Activated CD4-positive, alpha-beta T cell treated with anti-CD3 and anti-CD28 coated beads for 4 hours (primary cell): ENCODE data around the gene SLC17A8.
"Not testable (repeated sequence)": the region's sequence is repeated elsewhere in the genome, so short reads cannot be mapped to it uniquely, and the experiment has no call there.

Experiments
- DNase-seq, 2 donors: peaks; one replicate each; pipeline ENCODE4 v3.0.0-alpha.2; 2020

SLC17A8 gene

DNA sequence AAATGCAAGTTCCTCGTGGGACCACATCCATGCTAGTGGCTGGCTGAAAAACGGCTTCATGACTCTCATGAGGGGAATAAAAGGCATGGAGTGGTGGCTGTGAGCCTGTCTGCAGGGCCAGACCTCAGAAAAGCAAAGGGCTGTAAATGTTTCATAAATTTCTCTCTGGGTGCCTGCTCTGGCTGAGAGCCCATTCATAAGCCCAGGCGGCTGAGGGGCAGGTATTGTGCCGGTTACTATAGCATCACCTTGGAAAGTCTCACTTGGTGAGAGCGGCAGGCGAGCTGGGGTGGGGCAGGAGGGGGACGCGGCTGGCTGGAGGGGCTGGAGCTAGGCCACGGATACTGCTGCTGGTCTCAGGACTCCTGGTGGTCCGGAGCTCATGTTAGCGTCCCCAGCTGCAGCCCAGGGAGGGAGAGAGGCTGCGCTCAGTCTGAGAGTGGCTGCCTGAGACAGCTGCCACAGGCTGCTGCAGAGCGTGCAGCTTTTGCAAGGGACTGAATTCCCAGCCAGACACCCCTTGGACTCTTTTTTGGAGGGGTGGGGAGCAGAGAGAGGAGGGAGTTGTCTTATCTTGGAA, at the start of gene SLC17A8:
Gene SLC17A8 (plus strand): TSS at position 431 of the 580 bp plus-strand sequence. CDS start 318 bp downstream, outside the sequence.
- no peak for DNase-seq

DNA sequence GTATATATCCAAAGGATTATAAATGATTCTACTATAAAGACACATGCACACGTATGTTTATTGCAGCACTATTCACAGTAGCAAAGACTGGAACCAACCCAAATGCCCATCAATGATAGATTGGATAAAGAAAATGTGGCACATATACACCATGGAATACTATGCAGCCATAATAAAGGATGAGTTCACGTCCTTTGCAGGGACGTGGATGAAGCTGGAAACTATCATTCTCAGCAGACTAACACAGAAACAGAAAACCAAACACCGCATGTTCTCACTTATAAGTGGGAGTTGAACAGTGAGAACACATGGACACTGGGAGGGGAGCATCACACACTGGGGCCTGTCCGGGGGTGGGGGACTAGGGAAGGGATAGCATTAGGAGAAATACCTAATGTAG, 48.7 kb upstream of the SLC17A8 start:
- DNase-seq, result not testable (repeated sequence)

DNA sequence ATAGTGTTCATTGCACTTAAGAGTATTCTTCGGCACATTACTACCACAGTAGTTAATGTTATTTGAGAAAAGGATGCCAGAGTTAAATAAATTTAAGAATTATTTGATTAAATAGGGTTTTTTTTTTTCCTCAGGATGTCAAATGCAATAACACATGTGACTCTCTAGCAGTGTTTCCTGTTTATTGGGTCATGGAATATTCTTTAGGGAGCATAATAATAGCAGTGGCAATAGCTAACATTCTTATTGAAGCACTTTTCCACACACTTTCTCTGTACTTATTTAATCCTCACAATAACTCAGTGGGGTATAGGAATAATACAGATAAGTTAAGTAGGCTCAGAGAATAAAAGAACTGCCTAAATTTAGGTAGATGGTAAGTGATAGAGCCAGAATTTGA, 45.6 kb upstream of the SLC17A8 start:
- no peak for DNase-seq

DNA sequence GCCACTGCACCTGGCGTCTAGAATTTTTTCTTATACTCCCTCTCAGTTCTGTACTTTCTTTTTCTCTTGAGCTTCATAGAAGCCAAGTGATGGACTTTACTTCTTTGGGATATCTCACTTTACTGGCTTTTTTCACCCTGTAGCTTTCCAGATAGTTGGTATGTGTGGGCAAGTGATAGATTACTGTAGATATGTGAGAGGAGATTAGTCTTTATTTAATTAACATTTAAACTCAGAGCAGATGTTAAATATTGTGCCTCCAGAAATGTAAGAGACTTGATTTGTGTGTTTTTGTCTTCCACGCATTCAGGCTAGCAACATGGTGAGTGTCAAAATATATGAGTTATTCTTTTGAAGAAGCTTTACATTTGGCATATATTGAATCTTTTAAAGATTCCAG, 39.5 kb upstream of the SLC17A8 start:
- no peak for DNase-seq

DNA sequence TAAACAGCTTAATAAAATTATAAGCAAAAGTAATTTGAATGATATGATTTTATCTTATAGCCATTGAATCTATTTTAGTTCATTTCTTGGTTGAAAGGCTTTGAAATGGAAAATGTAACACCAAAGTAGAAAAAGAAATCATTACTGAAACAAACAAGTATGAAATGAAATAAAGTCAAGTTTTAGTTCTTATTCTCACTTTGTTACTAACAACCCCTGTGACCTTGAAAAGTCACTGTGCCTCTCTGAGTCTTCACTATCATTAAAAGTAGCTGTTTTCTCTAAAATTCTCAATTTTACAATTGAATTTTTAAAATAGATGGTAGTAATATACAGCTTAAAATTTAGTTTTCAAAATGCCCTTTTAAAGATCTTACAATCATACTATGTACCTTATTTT, 32.4 kb upstream of the SLC17A8 start:
- no peak for DNase-seq

DNA sequence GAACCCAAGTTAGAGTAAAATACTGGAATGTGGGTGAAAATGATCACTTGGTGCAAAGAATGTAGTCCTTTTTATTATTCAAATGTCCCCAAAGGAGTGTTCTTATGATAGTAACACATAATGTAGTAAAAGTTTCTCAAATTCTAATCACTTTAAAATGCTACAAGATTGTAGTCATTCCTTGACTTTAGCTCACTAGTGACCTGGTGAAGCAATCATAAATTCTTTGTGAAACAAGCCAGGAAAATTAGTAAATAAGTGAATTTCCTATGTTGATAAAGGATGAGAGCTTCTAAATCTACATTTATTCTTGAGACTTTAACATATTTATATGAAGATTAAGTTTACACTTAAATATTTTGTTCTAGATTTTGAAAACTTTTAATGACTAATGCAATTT, 30.7 kb upstream of the SLC17A8 start:
- DNase-seq, result no peak

DNA sequence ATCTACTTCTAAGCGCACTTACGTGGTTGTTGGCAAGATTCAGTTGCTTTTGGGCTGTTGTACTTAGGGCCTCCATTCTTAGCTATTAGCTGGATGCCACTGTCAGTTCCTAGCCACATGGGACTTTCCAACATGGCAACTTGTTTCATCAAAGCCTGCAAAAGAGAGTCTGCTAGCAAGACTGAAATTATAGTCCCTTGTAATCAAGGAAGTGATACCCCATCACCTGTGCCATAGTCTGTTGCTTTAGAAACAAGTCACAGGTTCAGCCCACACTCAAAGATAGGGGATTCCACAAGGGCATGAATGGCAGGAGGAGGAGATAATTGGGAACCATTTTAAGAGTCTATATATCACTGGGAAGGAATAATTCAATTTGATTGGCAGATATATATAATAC, 27.1 kb upstream of the SLC17A8 start:
- DNase-seq, result no peak

DNA sequence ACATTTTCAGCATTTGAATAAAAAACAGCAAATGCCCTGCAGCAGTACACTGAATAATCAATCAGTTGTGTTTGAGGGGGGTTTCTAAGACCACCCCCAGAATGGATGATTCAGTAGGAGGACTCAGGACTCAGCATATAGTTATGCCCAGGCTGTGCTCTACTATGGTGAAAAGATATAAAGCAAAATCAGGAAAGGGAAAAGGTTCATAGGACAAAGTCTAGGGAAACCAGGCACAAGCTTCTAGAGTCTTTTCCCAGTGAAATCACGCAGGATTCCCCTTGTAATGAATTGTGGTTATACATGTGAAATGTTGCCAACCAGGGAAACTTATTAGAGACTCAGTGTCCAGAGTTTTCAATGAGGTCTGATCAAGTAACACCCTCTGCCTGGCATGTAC, 25.0 kb upstream of the SLC17A8 start:
- no peak for DNase-seq

DNA sequence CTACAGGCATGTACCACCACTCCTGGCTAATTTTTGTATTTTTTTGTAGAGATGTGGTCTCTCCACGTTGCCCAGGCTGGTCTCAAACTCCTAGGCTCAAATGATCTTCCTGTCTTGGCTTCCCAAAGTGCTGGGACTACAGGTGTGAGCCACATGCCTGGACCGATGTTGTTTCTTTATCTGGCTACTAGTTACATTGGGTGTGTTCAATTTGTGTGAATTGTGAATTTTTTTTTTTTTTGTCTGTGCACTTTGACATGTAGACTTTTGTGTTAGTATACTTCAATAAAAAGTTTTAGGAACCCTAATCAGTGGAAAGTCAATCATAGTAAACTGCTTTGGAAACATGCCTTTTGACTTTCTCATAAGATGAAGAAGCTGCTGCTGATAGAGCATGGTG, 24.0 kb upstream of the SLC17A8 start:
- no peak for DNase-seq

DNA sequence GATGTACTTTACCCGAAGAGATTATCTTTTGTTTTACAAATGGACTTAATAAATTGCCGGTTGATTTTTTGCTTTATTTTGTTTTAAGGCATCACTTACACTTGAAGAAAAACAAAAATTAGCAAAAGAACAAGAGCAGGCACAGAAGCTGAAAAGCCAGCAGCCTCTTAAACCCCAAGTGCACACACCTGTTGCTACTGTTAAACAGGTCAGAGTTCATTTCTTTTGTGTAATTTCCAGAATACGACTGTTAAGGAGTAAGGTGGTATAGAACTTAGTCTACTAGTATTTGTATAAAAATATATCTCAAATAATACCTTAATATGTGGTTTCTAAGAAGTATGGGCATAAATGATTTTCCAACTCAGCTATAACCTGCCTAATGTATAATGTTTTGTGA, 19.6 kb upstream of the SLC17A8 start:
- no peak for DNase-seq

DNA sequence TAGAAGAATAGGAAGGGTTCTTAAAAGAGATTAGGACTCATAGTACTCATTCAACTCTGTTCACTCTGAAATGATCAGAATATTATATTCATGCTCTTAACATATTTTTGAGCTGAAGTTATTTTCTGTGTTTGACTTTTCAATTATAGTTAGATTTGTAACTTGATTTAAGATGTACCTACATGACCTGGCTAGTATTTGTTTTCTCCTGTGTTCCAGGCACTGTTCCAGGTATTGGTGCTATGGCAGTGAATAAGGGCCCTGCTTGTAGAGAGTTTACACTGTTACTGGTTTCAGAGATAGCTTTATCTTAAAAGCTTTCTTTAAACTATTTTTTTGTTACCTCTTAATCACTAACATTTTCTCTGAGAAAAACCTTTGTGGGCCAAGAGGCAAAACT, 19.1 kb upstream of the SLC17A8 start:
- DNase-seq, result no peak

DNA sequence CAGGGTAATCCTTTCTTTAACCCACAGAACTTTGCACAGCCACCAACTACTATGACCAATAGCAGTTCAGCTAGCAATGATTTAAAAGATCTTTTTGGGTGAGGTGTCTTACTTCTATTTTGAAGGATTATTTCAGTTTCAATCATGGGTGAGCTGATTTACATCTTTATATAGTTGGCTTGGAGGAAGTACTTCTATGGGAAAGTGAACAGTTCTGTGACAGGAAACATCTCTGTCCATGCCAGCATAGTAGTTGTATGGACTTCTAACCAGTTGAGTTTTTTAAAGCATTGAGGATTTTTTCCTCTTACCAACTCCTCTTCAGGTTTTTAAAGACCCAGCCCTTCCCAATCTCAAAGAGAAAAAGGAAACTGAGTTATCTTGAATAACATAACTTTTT, 17.8 kb upstream of the SLC17A8 start:
- no peak for DNase-seq

DNA sequence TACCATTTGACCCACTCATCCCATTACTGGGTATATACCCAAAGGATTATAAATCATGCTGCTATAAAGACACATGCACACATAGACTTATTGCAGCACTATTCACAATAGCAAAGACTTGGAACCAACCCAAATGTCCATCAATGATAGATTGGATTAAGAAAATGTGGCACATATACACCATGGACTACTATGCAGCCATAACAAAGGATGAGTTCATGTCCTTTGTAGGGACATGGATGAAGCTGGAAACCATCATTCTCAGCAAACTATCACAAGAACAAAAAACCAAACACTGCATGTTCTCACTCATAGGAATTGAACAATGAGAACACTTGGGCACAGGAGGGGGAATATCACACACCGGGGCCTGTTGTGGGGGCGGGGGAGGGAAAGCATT, 14.0 kb upstream of the SLC17A8 start:
- DNase-seq, result not testable (repeated sequence)

DNA sequence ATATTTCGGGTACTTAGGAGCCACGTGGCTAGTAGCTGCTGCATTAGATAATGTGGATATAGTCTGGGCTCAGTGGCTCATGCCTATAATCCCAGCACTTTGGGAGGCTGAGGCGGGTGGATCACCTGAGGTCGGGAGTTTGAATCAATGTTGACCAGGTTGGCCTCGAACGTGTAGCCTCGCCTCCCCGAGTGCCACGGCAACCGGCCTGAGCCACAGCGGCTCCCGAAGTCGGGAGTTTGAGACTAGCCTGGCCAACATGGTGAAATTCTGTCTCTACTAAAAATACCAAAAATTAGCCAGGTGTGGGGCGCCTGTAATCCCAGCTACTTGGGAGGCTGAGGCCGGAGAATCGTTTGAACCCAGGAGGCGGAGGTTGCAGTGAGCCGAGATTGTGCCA, 12.5 kb upstream of the SLC17A8 start:
- DNase-seq, result not testable (repeated sequence)

DNA sequence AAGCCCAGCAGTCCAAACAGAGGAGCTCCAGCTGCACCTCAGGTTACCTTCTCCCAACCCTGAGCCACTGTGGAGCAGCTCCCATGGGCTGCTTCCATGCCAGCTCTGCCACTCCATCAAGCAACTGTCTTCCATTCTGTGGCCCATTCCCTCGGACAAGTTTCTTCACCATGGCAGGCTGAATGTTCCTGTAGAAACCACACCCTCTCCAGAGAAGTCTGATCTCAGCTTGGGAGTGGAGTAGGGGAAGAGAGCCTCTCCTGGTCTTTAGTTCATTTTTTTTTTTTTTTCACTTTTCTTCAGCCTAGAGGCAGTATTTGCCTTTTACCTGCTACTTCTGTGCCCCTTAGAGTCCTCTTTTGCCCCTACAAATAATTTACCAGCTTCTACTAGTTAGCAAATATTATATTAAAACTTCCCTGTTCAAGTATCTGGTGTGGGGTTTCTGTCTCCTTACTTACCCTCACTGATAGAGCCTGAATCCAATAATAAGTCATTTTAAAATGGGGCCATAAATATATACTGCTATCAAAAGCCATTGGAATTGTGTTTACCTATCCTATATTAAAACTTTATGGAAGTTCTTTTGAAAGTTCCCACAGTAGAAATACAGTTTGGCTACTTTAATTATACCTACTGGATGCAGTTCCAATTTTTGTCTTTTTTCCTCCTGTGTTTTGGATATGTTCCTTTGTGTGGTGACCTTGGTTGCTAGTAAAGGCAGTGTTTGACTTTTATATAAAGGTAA, 11.7 kb upstream of the SLC17A8 start:
- no peak for DNase-seq

DNA sequence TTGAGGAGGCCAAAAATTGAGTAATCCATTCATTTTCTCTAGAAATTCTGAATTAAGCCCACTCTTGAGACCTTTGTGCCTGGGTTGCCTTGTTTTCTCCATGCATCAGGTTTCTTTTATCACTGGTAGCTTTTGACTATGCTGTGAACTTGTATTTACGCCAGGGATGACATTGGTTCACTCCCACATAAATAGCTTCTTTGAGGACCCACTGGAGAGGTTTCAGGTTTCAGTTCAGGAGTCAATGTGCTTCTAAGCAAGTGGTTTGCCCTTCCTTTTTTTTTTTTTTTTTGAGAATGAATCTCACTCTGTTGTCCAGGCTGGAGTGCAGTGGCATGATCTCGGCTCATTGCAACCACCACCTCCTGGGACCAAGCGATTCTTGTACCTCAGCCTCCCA, 10.2 kb upstream of the SLC17A8 start:
- no peak for DNase-seq

DNA sequence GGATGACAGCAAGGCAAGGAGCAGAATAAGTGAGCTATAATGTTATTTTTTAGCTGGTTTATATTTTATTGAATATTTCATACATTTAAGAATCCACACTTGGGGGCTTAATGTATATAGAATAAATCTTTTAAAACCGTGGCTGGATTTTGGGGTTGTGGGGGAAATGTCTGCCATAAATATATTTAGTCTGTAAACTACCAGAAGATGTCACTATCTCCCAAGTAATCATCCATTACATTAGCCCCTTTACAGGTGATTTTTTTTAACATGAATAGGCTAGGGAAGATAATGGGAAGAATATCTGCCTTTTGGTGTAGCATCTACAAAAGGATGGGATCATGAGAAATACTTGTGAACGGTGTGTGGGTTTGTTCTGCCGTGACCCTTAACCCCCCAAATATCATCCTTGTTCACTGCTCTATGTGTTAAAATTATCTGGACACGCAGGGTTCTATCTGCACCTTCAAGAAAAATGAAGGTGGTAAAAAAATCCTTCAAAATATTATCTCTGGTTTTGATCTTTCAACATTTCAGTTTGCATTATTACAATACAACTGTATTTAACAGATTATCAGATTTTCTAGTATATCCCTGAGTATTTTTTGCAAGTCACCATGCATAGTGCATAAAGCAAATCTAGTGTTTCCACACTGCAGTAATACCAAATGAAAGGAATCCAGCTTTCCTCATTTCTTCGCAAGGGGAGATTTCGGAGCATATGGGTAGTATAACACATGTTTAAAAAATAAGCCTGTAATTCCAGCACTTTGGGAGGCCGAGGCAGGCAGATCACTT, 8.0 kb upstream of the SLC17A8 start:
- no peak for DNase-seq

DNA sequence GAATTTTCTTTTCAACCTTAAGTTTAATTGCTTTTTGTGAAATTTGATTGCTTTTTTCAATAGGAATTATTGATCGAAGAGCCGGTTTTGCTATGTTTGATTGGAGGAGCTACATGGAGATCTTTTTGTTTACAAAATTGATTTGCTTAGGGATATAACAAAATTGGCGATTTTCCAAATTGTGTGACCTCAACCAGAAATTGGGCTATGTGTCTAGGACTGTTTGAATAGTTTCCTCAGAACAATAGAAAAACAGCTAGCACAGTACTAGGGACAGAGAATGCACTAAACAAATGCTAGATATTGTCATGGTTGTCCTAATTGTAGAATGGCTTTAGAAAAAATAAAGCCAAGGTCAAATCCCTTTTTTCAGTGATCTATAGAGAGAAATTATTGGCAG, 2.4 kb downstream of the SLC17A8 start:
- DNase-seq, result no peak

DNA sequence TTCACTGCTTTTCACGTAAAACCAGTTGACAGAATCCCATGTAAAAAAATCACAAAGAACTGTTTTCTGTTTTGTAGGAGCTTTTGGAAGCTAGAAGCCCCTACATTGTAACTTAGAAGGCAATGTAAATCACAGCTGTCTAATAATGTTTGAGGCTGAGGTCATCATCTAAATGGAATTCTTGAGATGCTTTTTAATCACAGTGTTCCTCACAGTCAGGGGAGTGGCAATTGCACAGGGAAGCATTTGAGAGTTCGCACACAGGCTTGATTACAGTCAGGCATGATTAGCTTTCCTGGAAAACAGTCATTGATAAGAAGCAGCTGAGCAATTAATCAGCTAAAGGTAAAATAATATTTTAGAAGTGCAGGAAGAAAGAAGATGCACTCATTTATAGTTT, 2.9 kb downstream of the SLC17A8 start:
- DNase-seq, result no peak

DNA sequence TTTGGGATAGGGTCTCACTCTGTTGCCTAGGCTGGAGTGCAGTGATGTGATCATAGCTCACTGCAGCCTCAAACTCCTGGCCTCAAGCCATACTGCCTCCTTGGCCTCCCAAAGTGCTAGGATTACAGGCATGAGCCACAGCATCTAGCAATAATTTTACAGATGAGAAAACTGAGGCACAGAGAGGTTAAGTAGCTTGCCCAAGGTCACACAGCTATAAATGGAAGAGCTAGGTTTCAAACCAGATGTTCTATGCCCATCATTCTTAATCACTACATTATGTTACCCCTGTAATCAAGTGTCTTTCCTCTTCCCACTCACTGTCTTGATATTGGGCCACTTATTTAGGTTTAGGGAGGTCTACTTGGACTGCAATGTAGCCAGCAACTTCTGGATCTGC, 3.6 kb downstream of the SLC17A8 start:
- no peak for DNase-seq

DNA sequence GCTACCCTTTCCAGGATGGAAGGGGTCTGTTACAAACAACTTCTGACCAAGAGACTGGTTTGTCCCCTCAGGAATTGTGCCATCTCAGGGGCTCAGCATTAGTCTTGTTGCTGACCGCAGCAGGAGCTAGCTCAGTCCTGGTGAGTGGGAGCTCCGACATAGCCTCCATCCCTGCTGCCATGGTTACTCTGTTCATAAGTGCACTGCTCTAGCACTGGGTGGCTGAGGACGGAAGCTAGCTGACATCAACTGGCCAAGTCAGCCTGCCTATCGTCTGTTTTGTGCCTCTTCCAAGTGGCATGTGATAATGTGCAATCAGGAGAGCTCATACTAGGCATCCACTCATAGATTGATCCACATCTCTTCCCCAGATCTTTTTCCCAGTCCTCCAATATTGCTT, 7.5 kb downstream of the SLC17A8 start:
- no peak for DNase-seq

DNA sequence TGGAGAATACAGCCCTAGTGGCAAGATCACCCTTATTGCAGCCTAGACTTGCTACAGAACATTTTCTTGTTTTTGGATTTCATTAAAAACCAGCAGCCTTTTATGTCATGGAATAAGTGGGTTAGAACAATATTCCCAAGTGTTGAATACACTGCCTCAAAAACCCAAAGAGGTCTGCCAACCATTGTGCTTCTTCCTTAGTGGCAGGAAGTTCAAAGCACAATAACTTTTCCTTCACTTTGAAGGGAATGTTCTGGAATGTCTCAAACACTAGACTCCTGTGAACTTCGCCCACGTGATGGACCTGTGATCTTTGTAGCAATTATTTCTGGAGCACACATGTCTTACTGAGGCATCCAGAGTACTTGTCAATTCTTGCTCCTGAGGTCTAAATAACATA, 8.5 kb downstream of the SLC17A8 start:
- DNase-seq, result no peak

DNA sequence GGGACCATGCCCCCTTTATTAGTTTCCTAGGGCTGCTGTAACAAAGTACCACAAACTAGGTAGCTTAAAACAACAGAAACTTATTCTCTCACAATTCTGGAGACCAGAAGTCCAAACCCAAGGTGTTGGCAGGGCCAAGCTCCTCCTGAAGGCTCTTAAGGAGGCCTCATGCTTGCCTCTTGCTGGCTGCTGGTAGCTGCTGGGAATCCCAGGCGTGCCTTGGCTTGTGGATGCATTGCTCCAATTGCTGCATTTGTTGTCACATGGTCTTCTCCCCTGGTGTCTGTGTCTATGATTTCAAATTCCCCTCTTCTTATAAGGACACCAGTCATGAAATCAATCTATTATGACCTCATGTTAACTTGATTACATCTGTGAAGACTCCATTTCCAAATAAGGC, 11.2 kb downstream of the SLC17A8 start:
- DNase-seq, result no peak

DNA sequence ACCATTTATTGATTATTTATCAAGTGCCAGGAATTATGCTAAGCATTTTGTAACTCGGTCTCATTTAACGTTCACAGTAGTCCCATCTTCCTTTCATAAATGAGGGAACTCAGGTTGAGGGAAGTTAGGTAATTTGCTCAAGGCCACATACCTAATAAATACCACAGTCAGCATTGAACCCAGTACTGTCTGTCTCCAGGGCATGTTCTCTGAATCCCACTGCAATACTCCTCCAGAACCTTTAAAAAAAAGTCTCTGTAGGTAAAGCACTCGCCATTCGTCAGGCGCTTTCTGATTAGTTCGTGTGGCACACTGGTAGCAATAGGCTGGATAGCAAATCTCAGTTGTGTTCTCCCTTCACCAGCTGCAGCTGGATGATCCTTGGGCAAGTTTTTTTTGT, 14.3 kb downstream of the SLC17A8 start:
- DNase-seq, result no peak
